HG03469 (cell line): ENCODE results near the gene NMT1.

Experiments
- ATAC-seq: cut with Tn5 transposase; IDR thresholded peaks from one replicate; pipeline ENCODE4 v1.9.1; 2021; ENCODE audit warnings: mild to moderate bottlenecking, moderate library complexity, moderate number of reproducible peaks; ENCODE audit not compliant: unreplicated experiment

Gene NMT1

GRCh38 chr17:45077643-45078042, 16.5 kb downstream of the NMT1 start:
- ATAC-seq, result no peak

- no peak for ATAC-seq
Observed at GRCh38 chr17:45081047-45081703, 20.1 kb downstream of the NMT1 start.

- no peak for ATAC-seq
Observed at GRCh38 chr17:45086391-45086790, 25.3 kb downstream of the NMT1 start.

GRCh38 chr17:45086865-45087503, 25.9 kb downstream of the NMT1 start:
- no peak for ATAC-seq

GRCh38 chr17:45087504-45087975, 26.4 kb downstream of the NMT1 start:
- ATAC-seq, result no peak

GRCh38 chr17:45087978-45088377, 26.9 kb downstream of the NMT1 start:
- no peak for ATAC-seq

GRCh38 chr17:45088741-45089140, 27.6 kb downstream of the NMT1 start:
- no peak for ATAC-seq

GRCh38 chr17:45090711-45091110, 29.6 kb downstream of the NMT1 start:
- ATAC-seq, result no peak

- ATAC-seq, result no peak
Observed at GRCh38 chr17:45091778-45092425, 30.8 kb downstream of the NMT1 start.

- no peak for ATAC-seq
Observed at GRCh38 chr17:45092911-45093430, 31.9 kb downstream of the NMT1 start.

GRCh38 chr17:45093444-45094110, 32.5 kb downstream of the NMT1 start:
- ATAC-seq, result no peak

- no peak for ATAC-seq
Observed at GRCh38 chr17:45096141-45096540, 35.0 kb downstream of the NMT1 start.

- ATAC-seq, result no peak
Observed at GRCh38 chr17:45096926-45097325, 35.8 kb downstream of the NMT1 start.

- no peak for ATAC-seq
Observed at GRCh38 chr17:45098081-45098868, 37.2 kb downstream of the NMT1 start.

- no peak for ATAC-seq
Observed at GRCh38 chr17:45098869-45099616, 37.9 kb downstream of the NMT1 start.

GRCh38 chr17:45101546-45101882, 40.4 kb downstream of the NMT1 start:
- ATAC-seq, result no peak

GRCh38 chr17:45101883-45102811, 41.0 kb downstream of the NMT1 start:
- ATAC-seq, result no peak

GRCh38 chr17:45102856-45103255, 41.7 kb downstream of the NMT1 start:
- no peak for ATAC-seq

GRCh38 chr17:45103269-45103795, 42.2 kb downstream of the NMT1 start:
- ATAC-seq, result no peak
